HepG2 (cell line): ENCODE data around the gene CKAP2.
"Not testable (repeated sequence)": the region's sequence is repeated elsewhere in the genome, so short reads cannot be mapped to it uniquely, and the experiment has no call there.

Experiments
- ZNF274 ChIP-seq: sonication (generic); formaldehyde crosslinking; IDR thresholded peaks from 2 replicates; pipeline ENCODE4 v1.5.1; 2020; ENCODE audit warnings: mild to moderate bottlenecking, missing genetic modification reagents
- TF ChIP-seq, protein P1 (sequence below): sonication (generic); formaldehyde crosslinking; IDR thresholded peaks from 2 replicates; pipeline ENCODE4 v1.5.0; 2020; ENCODE audit warnings: mild to moderate bottlenecking, missing genetic modification reagents, moderate library complexity

DNA sequence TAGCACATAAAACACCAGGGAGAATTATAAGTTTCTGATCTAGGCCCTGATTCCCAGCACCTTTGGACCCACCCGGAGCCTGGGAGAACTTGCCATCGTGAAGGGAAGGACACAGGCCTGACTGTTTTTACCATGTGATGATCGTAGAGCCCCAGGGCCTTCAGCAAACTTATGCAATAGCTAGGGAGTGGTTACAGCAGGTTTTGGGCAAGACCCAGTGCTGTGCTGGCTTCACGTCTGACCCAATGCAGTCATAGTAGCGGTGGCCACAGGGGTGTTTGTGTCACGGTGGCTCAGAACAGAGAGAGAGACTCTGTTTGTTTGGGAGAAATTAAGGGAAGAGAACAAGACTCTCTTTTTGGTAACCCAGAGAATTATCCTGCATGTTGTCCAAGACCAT, 68.0 kb downstream of the CKAP2 start:
- TF ChIP-seq, protein P1, sequence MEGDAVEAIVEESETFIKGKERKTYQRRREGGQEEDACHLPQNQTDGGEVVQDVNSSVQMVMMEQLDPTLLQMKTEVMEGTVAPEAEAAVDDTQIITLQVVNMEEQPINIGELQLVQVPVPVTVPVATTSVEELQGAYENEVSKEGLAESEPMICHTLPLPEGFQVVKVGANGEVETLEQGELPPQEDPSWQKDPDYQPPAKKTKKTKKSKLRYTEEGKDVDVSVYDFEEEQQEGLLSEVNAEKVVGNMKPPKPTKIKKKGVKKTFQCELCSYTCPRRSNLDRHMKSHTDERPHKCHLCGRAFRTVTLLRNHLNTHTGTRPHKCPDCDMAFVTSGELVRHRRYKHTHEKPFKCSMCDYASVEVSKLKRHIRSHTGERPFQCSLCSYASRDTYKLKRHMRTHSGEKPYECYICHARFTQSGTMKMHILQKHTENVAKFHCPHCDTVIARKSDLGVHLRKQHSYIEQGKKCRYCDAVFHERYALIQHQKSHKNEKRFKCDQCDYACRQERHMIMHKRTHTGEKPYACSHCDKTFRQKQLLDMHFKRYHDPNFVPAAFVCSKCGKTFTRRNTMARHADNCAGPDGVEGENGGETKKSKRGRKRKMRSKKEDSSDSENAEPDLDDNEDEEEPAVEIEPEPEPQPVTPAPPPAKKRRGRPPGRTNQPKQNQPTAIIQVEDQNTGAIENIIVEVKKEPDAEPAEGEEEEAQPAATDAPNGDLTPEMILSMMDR (CRISPR knock-in tag) = not testable (repeated sequence)
- TF ChIP-seq ZNF274 (CRISPR knock-in tag) = not testable (repeated sequence)
